DMS53 treated with DMSO at 0.1 percent for 48 hours (cell line): Measurements from ENCODE around the gene MDC1.

ENCODE experiments used
- DNase-seq: peaks from one replicate; lab custom pipeline; 2025; ENCODE audit not compliant: unreplicated experiment; lab: John Stamatoyannopoulos, UW

MDC1 gene

DNA sequence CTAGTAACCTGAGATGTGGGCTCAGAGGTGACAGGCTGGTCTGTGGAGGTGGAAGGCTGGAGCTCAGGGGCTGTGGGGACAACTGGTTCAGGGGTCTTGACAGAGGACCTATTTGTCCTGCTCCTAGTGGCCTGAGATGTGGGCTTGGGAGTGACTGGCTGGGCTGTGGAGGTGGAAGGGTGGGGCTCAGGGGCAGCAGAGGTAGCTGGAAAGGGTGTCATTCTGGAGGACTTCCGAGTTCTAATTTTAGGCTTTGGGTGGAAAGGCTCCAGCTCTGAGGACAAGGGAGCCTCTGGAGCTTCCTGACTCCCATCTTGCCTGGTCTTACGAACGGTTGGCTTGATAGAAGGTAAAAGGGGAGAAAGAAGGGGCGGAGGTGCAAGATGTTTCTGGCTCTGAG is 11.5 kb downstream of the MDC1 start:
- DNase-seq = no peak

DNA sequence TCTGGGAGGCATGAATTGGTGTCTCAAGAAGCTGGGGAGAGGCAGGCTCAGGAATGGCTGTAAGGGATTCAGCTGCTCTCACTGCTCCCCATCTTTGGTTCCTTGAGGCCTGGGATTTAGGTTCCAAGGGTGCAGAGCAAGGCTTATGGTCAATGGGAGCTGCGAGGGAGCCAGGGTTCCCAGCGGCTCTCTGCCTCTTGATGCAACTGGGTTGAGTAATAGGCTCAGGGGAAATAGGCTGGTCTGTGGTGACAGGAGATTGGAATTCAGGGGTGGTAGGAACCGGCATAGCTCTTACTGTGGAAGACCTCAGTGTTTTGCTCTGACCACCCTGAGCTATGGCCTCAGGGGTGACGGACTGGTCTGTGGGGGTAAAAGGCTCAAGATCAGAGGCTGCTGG is 13.3 kb downstream of the MDC1 start:
- DNase-seq = no peak

DNA sequence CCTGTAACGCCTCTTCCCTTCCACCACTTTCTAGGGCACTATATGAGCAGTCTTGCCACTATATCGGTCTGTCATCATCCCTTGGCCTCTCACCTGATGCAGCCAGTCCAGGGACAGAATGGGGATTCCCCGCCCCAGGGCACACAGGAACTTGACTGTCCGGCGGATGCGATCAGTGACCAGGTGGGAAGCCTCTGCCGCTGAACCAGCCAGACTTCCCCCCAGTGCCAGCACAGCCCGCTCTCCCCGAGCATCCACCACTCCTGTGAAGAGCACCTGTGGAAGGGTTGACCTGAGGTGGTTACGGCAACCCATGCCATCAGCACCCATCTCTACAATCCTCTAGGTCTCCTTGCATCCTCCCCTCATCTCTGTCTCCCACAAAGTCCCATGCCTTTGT is 14.1 kb downstream of the MDC1 start:
- DNase-seq = no peak

DNA sequence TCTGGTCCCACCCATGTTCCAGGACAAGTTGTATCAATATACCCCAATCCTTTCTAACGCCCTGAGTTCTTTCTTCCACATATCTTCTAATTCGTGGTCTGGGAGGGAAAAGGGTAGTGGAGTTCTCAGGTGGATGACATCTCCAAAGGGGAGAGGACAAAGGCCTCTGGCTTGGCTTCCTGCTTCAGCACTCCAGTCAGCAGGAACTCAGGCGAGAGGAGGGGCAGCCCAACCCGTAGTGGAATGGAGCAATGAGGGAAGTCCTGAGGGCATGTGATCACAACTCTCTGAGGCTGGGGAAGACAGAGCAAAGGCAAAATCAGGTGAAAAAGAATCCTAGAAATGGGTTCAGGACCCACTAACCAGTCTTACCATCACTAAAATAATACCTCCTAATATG is 16.7 kb downstream of the MDC1 start:
- no peak for DNase-seq

DNA sequence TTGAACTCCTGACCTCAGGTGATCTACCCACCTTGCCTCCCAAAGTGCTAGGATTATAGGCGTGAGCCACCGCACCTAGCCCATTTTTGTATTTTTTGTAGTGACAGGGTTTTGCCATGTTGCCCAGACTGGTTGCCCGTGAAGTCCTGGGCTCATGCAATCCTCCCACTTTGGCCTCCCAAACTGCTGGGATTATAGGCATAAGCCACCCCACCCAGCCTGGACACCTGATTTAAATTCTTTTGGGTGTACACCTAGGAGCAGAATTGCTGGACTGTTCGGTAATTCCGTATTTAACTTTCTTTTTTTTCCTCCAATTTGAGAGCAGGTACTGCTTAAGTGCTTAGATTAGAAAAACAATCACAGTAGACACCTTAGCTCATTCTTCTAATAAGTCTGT is 20.6 kb downstream of the MDC1 start:
- DNase-seq = no peak

DNA sequence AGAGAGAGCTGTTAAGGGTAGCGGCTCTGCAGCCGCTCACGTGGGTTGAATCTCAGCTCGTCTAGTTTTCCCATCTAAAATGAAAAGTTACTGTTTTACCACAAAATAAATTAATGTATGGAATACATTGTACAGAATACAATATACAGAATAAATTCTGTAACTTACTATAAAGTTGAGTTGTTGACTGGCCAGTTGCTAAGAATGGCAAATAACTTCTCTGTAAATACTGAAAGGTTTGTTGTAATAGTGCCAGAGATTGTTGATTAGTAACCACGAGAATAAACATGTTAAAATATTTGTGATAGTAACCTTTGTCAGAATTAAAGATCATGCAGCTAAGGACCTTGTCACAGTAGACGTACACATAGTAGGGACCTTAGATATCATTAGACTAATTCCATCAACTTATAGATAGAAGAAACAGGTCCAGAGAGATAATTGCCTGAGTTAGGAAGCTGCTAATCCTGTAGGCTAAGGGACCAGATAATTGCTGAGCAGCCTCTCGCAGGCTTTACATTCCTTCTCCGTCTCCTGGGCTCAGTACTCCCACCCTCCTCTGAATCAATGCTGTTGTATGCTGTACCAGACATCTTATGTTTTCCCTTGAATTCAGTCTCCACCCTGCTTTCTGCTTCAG is 25.8 kb downstream of the MDC1 start:
- no peak for DNase-seq

DNA sequence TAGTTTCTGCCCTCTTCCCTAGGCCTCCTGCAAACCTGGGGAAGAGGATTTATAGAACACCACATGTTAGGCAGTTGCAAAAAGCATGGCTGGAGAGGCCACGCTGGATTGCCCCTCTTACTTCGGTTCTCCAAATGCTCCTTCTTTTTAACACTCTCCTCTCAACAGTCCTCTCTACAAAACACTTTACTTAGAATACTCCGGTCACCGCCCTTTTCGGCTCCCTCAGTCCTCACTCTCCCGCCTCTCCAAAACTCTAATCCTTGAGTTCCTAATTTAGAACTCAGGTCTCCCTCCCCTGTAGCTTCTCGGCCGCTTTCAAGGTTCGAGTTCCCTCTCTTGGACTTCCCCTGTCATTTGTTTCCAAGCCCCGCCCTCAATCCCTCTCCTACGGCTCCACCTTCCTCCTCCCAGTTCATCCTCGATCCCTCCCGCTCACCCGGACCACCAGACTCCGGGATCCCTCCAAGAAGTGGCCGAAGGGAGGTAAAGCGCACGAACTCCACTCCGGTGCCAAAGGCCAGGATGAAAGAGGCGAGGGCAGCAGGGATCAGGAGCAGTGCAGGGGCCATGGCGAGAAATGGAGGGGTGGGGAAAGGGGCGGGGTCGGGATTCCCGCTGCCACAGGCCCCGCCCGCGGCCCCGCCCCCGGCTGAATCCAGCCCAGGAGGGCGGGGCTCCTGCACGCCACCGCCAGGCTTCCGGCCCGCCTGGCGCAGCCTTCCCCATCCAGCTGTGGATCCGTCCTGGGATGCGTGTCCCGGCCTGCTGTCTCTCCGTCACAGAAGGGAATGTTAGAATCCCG is 26.5 kb downstream of the MDC1 start, which contains the start of gene NRM:
Gene NRM (minus strand): TSS at position 582 of the 805 bp plus-strand sequence. CDS start 10 bp downstream, at position 572.
- peak; percentile 77 for DNase-seq

DNA sequence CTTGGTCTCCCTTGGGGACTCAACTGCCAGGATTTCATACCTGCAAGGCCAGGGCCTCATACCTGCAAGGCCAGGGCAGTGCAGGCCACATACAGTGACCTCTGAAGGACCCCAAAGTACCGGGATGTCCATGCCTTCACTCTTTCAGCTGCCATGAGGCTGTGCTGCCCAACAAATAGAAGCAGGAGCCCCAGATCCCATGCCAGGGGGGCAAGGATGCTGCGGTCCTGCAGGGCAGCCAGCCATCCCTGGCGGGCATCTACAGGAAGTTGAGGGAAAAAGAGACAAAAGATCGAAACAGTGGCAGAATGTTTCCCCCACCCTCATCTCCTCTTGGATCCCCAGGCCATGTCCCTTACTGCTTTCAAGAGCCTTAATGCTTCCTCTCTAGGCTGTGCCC is 27.1 kb downstream of the MDC1 start:
- no peak for DNase-seq

DNA sequence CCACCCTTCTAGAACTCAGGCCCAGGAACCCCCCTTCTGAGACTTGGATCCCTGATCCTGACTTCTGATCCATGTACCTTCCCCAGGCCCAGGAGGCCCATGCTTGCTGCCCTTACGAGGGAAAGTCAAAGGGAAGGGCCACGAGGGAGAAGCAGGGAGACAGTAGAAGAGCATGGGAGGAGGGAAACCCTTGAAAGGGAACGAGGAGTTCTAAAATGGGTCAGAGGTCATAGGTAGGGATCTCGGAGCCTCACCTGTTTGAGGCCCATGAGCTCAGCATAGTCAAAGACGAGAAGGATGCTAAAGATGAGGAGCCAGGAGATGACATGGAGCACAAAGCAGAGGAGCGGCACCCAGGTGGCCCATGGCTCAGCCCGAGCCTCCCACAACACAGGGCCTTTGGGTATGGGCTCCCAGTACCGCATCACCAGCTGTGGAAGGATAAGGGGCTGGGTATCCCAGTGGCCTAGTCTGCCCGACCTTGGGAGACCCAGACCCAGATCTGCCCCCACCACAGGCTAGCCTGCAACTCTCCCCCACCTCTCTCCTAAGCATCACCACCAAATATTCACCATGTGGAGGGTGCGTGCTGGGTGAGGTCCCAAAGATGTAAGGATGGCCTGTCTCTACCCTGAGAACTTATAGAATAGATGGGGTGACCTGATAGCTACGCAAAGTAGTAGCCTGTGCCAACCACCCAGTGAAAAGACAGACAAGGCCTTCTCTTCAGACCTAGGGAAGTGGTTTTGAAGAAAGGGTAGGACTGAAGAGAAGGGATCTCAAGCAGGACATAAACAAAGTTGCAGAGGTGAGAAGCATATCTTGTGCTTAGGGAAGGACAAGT is 27.8 kb downstream of the MDC1 start:
- no peak for DNase-seq

DNA sequence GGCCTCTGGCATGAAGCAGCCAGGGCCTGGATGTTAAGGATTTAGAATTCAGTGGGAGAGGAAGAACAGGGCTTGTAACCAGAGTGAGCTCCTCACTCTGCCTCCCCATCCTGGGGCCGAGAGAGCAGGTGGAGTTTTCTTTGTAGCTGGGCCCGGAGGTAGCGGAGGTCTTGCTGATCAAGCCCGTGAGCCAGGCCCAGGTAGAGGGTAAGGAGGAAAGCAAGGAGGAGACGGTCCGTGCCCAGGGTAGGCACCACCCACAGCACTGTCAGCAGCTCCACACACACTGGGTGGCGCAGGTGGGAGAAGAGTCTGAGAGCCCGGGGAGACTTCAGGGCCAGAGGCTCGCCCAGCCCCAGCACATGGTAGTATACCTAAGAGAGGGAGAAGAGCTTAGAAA is 28.5 kb downstream of the MDC1 start:
- no peak for DNase-seq

DNA sequence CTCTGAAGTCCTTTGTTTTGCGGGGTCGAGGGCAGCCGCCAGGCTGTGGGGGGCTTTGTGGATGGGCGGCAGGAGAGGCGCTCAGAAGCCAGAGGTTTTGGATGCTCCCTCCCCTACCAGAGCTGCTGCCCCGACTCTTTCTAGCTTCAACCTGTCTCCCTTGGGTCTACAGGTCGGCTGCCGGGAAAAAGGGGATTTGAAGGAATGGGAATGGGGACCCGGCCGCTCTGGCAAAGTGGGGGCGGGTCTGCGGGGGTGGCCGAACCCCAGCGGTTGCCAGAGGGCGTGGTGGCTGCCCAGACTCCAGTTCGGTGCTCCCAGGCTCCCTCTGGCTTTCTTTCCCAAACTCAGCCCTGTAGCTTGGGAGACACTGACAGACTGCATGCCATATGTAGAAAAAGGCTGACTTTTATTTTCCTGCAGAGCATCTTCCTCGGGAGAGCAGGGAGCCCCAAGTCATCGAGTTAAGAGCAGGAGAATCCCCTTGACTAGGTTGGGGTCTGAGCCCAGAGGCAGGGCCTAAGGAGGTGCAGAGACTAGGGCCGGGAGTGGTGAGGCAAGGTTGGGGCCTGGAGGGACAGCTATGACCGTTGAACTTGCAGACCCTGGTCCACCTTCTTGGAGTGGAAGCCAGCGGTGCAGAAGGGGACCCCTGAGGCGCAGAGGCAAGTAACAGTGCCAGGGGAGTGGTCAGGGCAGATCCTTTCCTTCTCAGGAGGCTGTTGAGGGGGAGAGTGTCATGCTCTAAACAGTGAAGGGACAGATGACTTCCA is 29.2 kb downstream of the MDC1 start:
- DNase-seq = no peak

DNA sequence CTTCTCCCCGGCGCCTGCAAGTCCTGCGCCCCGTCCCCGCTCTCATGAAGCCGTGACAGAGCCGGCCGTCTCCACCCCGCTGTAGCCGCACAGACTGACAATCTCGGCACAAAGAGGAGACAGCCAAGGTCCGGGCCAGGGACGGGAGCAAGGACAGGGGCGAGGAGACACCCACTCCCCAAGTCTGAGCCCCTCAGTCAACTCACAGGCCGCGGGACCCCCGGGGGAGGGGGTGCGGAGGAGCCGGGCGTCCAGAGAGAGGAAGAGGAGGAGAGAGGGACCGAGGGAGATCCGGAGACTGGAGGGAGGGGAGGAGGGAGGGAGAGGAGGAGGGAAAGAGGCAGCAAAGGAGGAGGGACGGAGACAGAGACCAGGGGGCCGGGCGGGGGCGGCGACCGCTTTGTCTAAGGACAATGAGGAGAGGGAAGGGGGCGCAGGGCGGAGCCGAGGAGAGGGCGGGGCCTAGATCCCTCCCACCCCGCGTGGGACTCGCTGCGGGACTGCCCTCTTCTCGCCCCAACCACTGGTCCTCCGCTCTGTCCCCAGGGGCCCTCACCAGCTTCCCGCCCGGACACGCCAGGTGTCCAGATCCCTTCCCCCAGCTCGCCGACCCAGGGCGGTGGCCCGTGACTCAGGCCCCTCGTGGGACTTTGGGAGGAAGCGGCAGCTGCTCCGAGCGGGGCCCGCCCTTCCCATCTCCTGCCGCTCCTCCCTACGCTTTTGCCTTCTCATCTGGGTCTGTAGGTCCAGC is 30.0 kb downstream of the MDC1 start:
- peak; percentile 74 for DNase-seq

DNA sequence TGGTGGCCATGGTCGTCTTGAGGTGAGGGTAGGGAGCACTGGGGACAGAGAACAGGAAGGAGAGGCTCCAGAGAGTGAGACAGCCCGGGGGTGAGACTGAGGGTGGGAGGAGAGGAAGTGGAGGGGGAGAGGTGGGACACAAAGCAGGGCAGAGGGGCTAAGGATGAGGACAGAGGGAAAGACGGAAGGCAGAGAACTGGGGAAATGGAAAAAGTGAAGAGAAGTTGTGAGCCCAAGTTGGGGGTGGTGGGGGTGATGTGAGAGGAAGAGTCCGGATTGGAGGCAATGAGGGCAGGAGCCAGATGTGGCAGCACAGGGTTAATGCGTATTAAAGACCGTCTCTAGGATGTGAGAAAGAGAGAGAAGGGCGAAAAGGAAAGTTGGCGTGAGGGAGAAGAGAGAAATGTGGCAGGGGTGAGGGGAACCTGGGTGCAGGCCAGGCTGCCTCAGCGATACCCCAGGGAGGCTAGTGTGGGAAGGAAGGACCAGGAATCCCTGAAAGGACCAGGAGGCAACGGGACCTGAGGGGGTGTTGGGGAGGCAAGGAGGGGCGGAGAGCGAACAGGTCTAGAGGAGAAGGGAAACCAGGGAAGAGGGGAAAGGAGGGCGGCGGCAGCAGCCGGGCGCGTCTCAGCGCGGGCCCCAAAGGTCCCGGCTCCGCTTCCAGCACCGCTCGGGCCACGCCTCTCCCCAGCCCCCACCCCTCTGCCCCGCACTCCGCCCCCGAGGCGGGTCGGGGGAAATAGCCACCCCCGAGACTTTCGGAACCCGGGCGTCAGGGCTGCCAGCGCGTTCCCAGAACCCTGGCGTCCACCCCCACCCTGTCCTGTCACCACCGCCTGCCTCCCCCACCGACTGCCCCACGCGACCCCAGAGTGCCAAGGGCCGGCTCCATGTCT is 30.8 kb downstream of the MDC1 start, which contains the start of gene PPP1R18:
Gene PPP1R18 (minus strand): TSS at position 637 of the 899 bp plus-strand sequence. CDS start 627 bp downstream, at position 10.
- no peak for DNase-seq

DNA sequence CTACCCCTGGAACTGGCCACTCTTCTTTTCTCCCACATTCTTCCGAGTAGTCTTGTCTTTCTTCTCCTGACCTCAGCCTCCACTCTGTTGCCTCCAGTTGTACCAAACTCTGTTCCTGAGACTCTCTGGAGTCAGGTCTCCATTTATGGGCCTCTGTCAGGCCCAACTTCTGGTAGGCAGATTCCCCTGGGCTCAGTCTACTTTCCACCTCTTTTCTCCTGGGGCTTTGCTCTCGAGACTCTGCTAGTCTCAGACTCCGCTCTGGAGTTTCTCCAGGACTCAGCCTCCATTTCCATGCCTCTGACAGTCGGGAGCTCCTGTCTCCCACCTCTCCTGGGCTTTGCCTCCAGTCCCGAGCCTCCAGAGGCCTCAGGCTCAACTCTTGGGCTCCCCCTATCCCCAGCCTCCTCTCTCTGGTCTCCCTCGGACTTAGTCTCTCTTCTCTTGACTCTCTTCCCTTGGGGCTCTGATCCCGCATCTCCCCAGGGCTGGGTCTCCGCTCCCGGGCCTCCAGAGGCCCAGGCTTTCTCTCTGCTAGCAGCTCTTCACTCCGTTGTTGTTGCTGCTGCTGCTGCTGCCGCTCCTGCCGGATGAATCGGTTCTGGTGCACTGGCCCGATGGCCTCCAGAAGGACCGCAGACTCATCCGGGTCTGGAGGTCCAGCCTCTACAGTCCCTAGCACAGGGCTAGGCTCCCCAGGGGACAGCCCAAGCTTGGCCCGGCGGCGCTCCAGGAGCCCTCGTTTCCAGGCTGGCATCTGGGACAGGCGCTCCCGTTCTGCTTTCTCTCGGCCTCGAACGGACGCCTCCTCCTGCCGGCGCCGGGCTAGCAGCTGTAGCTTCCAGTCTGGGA is 31.7 kb downstream of the MDC1 start:
- no peak for DNase-seq

DNA sequence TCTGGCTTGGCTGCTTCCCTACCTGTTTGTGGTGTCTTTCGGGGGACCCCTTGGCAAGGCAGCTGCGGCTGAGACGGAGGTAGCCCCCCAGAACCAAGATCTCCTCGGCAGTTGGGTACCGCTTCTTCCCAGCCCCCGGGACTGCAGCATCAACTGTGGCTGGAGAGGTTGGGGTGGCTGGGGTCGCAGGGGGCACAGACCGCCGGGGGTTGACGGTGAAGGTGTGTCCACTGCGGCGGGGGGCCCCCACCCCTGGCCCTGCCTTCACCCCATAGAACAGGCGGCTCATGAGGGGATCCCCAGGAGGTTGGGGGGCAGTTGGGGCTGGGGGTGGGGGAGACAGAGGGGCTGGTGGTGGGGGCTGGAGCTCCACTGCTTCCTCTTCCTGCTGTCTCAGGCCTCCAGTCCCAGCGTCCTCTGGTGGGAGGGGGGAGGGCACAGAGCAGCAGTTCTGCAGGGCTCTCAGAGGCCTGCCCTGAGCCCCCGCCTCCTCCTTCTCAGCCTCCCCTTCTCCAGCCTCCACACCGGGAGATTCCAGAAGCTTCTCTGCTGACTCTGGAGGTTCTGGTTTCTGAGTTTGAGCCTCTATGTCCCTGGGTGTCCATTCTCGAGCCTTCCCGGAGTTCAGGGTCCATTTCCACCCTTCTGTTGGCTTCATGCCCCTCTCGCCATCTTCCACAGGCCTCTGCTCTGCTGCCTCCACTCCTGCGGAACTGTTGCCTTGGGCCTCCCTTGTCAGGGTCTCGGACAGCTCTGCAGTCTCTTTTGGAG is 32.5 kb downstream of the MDC1 start:
- DNase-seq = no peak

DNA sequence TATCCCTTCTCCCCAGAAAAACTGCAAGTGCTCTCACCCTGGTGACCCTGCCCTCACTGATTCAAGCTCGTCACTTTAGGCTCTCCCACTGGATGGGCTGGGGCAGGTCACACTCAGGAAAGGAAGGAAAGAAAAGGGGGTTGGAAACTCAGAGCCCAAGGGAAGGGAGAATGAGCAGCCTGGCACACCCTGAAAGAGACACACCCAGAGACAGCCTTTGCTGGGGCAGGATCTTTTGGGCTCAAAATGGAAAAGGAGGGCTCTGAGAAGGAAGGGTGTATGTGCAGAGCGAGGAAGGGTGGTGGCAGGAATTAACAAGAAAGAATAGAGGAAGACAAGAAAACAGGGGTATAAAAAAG is 33.1 kb downstream of the MDC1 start:
- DNase-seq = no peak

DNA sequence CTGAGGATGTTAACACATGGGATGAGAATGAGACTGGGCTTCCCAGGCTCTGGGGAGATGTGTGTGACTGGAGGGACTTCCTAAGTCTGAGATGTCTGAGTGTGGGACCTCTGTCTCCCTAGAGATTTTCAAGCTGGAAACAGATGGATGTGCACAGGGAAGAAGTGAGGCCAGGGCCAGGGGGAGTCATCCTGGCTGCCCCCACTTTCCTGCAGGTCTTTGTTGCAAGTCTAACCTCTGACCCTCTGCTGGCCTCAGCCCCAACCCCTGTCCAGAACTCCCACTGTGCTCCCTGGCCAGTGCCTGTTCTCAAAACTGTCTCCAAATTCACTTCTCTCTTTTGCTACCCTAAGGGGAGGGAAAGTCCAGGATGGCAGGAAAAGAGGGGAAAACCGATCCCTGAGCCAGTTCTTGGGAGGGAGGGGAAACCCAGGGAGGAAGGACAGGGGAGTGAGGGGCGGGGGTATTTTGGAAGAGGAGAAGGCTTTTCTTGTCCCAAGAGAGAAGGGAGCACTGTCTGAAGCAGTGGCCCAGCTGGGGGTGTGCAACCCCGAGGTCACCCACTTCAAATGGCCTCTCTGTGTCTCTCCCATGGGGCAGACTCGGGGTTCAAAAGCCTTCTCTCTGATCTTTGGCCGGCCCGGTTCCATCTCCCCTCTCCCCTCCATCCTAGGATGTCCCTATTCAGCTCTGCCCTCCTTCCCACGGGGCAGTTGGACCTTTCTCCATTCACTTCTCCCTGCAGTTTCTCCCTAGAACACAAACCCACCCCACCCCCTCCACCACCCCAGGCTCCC is 33.7 kb downstream of the MDC1 start:
- no peak for DNase-seq
